ENCODE data around the gene PKP3.

PKP3 gene

DNA sequence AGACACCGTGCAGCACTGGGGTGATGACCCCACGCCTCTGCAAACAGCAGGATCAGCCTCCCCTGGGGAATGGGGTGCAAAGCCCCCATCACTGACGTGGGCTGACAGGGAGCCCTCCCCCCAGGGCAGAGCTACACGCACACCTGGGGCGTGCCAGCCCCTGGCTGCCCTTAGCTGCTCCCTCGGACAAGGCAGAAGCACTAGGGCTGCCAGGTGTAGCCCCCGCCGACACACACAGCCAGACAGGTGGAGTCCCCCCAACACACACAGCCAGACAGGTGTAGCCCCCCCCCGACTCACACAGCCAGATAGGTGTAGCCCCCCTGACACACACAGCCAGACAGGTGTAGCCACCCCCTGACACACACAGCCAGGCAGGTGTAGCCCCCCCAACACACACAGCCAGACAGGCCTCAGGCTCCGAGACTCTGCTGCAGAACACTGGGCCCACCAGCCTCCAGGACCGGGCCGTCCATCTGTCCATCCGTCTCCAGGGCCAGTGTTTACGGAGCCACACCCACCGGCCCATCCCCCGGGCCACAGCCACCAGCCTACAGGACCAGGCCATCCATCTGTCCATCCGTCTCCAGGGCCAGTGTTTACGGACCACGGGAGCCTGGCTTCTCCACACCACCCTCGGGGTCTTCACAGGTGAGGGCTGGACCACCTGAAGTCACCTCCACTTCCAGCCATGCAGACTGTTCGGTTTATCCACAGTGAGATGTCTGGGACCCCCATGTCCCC, 44.3 kb downstream of the PKP3 start:
- DNase-seq (ENCODE audit: low read depth), result no peak
- TF ChIP-seq, protein P1, sequence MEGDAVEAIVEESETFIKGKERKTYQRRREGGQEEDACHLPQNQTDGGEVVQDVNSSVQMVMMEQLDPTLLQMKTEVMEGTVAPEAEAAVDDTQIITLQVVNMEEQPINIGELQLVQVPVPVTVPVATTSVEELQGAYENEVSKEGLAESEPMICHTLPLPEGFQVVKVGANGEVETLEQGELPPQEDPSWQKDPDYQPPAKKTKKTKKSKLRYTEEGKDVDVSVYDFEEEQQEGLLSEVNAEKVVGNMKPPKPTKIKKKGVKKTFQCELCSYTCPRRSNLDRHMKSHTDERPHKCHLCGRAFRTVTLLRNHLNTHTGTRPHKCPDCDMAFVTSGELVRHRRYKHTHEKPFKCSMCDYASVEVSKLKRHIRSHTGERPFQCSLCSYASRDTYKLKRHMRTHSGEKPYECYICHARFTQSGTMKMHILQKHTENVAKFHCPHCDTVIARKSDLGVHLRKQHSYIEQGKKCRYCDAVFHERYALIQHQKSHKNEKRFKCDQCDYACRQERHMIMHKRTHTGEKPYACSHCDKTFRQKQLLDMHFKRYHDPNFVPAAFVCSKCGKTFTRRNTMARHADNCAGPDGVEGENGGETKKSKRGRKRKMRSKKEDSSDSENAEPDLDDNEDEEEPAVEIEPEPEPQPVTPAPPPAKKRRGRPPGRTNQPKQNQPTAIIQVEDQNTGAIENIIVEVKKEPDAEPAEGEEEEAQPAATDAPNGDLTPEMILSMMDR (IDR thresholded peaks at IDR 0.05; ENCODE audit: control insufficient read depth, insufficient read depth, low read depth, low read length, missing control alignments), result no peak
- no peak overlapping the region for H3K4me3 ChIP-seq (ENCODE audit: control insufficient read depth, low read depth, low read length)

DNA sequence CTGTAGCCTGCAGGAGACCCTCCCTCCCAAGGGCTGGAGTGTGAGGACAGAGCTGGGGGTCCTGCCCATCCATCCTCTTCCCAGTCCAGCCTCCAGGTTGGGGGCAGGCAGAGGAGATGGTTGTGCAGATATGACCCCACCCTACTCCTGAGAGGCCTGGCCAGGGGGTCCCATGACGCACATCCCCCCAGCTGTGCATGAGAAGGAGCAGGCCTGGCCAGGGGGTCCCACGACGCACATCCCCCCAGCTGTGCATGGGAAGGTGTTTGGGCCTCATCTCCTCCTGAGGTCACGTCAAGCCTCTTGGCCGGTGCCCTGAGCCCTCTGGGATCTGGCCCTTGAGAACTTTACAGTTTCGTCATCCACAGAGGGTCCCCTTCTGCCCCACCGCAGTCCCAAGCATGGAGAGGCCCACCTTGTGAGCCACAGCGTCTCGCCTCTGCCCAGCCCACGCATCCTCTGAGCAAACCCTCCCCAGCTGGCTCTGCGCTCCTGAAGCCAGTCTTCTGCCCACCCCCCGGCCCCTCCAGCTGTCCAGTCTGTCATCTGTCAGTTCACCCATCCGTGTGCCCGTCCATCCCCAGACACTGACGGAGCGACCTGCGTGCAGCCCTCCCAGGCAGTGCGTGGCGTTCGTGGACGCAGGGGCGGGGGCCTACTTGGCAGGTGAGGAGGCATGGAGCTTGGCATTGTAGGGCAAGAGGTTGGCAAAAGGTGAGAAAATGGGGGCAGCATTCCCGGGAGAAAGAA, 45.5 kb downstream of the PKP3 start:
- TF ChIP-seq, protein P1 (IDR thresholded peaks at IDR 0.05; ENCODE audit: control insufficient read depth, insufficient read depth, low read depth, low read length, missing control alignments), result no peak
- DNase-seq (ENCODE audit: low read depth), result no peak
- H3K4me3 ChIP-seq (ENCODE audit: control insufficient read depth, low read depth, low read length), result no peak overlapping the region

GRCh38 chr11:440065-441042, 46.3 kb downstream of the PKP3 start:
- DNase-seq (ENCODE audit: low read depth), result no peak
- H3K4me3 ChIP-seq (ENCODE audit: control insufficient read depth, low read depth, low read length), result no peak overlapping the region
- TF ChIP-seq, protein P1 (IDR thresholded peaks at IDR 0.05; ENCODE audit: control insufficient read depth, insufficient read depth, low read depth, low read length, missing control alignments), result peak; percentile 19

- TF ChIP-seq, protein P1 (IDR thresholded peaks at IDR 0.05; ENCODE audit: control insufficient read depth, insufficient read depth, low read depth, low read length, missing control alignments), result no peak
- no peak for DNase-seq (ENCODE audit: low read depth)
- H3K4me3 ChIP-seq (ENCODE audit: control insufficient read depth, low read depth, low read length), result no peak overlapping the region
Observed at GRCh38 chr11:441043-441417, 47.0 kb downstream of the PKP3 start.

DNA sequence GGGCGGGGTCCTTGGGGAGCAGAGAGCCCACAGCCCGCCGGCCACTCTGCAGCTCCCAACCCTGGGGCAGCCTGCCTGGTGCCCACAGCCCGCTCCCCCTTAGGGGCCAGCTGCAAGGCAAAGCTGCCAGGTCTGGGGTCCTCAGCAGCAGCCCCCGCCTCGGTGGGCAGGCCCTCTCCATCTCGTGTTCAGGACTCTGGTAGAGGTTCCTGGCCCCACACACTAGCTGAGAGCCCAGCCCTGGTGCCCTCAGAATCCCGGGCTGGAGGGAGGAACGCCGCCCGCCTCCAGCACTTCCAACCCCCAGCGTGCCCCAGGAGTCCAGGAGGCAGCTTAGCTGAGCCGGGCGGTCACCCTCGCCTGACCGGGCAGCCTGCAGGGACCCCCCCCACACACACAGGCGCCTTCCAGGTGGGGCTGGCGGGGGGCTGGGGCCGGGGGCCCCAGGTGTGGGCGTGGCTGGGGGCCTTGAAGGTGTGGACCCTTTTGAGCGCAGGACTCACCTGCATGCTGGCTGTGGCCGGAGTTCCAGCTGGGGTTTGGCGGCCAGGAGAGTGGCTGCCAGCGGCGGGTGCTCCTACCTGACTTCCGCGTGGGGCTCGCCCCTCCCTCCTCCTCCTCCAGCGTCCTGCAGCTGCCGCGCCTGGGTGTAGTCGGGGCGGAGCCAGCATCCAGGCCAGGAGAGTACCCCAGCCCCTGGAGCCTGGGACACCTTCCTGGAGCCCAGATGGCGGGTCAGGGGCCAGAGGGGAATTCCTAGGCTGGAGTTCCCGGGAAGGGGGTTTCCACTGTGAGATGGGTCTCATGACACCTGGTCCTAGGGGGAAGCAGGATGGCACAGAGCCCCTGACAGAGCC, 47.6 kb downstream of the PKP3 start, which contains the start of gene ANO9:
Gene ANO9, minus strand, starts transcription at position 594 of the 857 bp plus-strand sequence. Its CDS starts 85 bp downstream, at position 509.
- H3K4me3 ChIP-seq (ENCODE audit: control insufficient read depth, low read depth, low read length), result no peak within 1 kb of the TSS
- TF ChIP-seq, protein P1 (IDR thresholded peaks at IDR 0.05; ENCODE audit: control insufficient read depth, insufficient read depth, low read depth, low read length, missing control alignments), result no peak
- no peak for DNase-seq (ENCODE audit: low read depth)
